Activated naive CD8-positive, alpha-beta T cell treated with anti-CD3 and anti-CD28 coated beads for 36 hours (primary cell): ENCODE results near the gene CT45A9. TPM values are rescaled to one million over a fixed set of nuclear protein-coding genes. Genes with fewer than 3 reads are reported as not detected.

Experiments used
- total RNA-seq, 2 experiments: library from RNA; stranded (reverse); gene quantifications; one replicate each; pipeline ENCODE4 v1.2.3, GENCODE V29; 2021

Gene CT45A9
- total RNA-seq, 2 experiments from 2014 or later = not detected

Other genes with a start within 250 kb of the CT45A9 start
- not detected for gene CT45A1, start 158.2 kb downstream of the CT45A9 start, total RNA-seq
- gene CT45A3, start 103.6 kb downstream of the CT45A9 start, total RNA-seq = not detected
- not detected for gene CT45A5, start 86.3 kb downstream of the CT45A9 start, total RNA-seq
- gene CT45A6, start 69.0 kb downstream of the CT45A9 start, total RNA-seq = not detected
- gene CT45A2, start 51.8 kb downstream of the CT45A9 start, total RNA-seq = not detected
- gene CT45A7, start 34.5 kb downstream of the CT45A9 start, total RNA-seq = not detected
- gene CT45A8, start 17.3 kb downstream of the CT45A9 start, total RNA-seq = not detected
- gene CT45A10, start 21.6 kb upstream of the CT45A9 start, total RNA-seq = not detected
- gene SAGE1, start 21.9 kb upstream of the CT45A9 start, total RNA-seq = not detected
- 10 to 100 TPM; 20.4 to 20.5 TPM for gene MMGT1, start 102.2 kb upstream of the CT45A9 start, total RNA-seq
- gene SLC9A6, start 113.6 kb upstream of the CT45A9 start, total RNA-seq = 10 to 100 TPM; 10.7 to 11.7 TPM